Measurements from ENCODE around the gene ZBTB3.
"Not testable (repeated sequence)": the region's sequence is repeated elsewhere in the genome, so short reads cannot be mapped to it uniquely, and the experiment has no call there.

ZBTB3 gene

DNA sequence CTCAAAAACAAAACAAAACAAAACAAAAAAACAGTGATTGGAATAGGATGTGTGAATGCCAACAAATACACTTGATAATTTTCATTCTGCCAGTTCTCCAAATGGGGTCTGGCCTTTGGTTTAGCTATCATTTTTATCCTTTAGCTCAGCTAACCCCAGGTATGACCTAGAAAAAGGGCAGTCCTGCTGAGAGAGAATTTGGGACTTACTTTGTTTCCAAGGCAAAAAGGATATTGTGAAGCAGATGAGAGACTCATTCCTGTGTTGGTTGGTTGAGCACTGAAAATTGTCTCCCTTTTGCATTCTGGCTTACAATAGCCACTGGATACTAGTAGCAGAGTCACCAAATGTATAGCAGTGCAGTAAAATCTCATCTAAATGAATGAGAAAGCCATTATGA is 16.8 kb downstream of the ZBTB3 start:
- no peak overlapping the region for H3K4me3 ChIP-seq (replicated peaks in 1 of 2; ENCODE audit: low read depth in 2 of 2, low read length in 2 of 2)
- no peak for DNase-seq (ENCODE audit: low read depth in 2 of 2)
- TF ChIP-seq, protein P1, sequence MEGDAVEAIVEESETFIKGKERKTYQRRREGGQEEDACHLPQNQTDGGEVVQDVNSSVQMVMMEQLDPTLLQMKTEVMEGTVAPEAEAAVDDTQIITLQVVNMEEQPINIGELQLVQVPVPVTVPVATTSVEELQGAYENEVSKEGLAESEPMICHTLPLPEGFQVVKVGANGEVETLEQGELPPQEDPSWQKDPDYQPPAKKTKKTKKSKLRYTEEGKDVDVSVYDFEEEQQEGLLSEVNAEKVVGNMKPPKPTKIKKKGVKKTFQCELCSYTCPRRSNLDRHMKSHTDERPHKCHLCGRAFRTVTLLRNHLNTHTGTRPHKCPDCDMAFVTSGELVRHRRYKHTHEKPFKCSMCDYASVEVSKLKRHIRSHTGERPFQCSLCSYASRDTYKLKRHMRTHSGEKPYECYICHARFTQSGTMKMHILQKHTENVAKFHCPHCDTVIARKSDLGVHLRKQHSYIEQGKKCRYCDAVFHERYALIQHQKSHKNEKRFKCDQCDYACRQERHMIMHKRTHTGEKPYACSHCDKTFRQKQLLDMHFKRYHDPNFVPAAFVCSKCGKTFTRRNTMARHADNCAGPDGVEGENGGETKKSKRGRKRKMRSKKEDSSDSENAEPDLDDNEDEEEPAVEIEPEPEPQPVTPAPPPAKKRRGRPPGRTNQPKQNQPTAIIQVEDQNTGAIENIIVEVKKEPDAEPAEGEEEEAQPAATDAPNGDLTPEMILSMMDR (IDR thresholded peaks at IDR 0.05; ENCODE audit: low read depth, low read length), result no peak

DNA sequence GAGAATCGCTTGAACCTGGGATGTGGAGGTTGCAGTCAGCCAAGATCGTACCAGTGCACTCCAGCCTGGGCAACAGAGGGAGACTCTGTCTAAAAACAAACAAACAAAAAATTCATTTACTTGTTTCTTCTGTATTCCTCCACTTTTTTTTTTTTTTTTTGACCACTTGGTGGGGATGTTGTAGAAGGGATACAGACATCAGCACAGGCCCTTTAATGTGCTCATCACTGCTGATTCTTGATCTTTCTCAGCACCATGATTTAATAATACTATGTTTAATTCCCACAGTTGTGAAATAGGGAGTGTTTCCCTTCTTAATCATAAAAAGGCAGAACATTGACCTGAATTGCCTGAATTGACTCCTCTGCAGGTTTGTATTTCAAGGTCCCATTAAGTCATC is 21.1 kb downstream of the ZBTB3 start:
- TF ChIP-seq, protein P1 (IDR thresholded peaks at IDR 0.05; ENCODE audit: low read depth, low read length), result no peak
- peak; percentile 54 to 57 for DNase-seq (ENCODE audit: low read depth in 2 of 2)

DNA sequence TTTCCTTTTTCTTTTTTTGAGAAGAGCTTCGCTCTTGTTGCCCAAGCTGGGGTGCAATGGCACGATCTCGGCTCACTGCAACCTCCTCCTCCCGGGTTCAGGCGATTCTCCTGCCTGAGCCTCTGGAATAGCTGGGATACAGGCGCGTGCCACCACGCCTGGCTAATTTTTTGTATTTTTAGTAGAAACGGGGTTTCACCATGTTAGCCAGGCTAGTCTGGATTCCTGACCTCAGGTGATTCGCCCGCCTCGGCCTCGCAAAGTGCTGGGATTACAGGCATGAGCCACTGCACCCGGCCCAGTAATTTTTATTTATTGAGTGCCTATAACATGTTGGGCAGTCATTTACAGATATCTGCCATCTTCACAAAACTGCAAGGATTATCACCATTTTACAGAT is 23.9 kb downstream of the ZBTB3 start:
- DNase-seq (ENCODE audit: low read depth in 2 of 2), result not testable (repeated sequence)
- peak overlapping the region; percentile 89 to 93 for H3K4me3 ChIP-seq (replicated peaks in 1 of 2; ENCODE audit: low read depth in 2 of 2, low read length in 2 of 2)

More for the DNA sequence above, 21.1 kb downstream of the ZBTB3 start:
- H3K4me3 ChIP-seq (replicated peaks in 1 of 2; ENCODE audit: low read depth in 2 of 2, low read length in 2 of 2), result no peak overlapping the region

DNA sequence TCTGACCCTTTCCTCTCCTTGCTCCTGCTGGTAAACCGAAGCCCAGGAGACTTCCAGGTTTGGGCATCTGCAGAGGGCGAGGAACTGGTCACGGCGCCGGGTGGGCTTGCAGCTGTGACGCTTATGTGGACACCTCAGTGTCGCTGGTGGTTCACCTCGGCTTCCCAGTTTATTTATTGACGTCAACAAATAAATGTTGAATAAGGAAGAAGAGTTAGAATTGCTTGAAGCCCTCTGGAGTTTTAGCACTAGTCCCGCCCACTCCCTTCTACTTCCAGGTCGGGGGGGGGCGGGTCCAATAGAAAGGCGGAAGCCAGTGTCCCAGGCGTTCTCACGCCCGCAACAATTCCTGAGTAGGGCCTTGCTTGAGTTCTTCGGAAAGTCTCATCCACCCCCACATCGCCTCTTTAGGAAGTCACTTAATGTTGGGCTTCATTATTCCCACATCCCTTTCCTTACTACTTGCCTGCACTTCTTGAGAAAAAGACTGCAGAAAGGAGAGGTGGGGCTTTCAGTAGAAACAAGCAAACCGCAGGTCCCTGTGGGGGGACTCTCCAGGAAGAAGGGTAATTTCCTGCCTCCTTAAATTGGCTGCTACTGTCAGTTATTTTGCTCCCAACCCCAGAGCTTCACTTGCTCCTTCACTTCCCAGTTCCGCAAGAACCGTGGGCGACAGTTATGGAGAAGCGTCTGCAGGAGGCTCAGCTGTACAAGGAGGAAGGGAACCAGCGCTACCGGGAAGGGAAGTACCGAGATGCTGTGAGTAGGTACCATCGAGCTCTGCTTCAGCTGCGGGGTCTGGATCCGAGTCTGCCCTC is 25.6 kb downstream of the ZBTB3 start, which contains the start of gene TTC9C:
Gene TTC9C (plus strand): TSS at position 316 of the 818 bp plus-strand sequence. CDS start 363 bp downstream, at position 679.
- TF ChIP-seq, protein P1 (IDR thresholded peaks at IDR 0.05; ENCODE audit: low read depth, low read length), result no peak
- DNase-seq (ENCODE audit: low read depth in 2 of 2), result peak; percentile 88 to 90
- peak within 1 kb of the TSS; percentile 89 to 93 for H3K4me3 ChIP-seq (replicated peaks in 1 of 2; ENCODE audit: low read depth in 2 of 2, low read length in 2 of 2)

DNA sequence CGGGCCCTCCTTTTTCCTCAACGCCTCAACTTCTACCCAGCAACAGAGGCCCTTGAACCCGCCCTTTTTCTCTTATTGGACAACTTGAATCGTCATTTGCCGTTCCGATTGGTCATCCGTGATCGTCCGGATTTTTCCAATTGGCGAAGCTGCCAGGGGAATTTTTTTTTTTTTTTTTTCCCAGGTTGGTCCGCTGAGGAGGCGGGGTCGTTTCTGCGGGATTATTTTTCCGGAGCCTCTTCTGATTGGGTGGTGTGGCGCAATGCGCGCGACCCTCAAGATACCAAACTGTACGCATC is 26.1 kb downstream of the ZBTB3 start:
- TF ChIP-seq, protein P1 (IDR thresholded peaks at IDR 0.05; ENCODE audit: low read depth, low read length), result no peak
- peak overlapping the region; percentile 89 to 93 for H3K4me3 ChIP-seq (replicated peaks in 1 of 2; ENCODE audit: low read depth in 2 of 2, low read length in 2 of 2)
- peak; percentile 98 to 99 for DNase-seq (ENCODE audit: low read depth in 2 of 2)

DNA sequence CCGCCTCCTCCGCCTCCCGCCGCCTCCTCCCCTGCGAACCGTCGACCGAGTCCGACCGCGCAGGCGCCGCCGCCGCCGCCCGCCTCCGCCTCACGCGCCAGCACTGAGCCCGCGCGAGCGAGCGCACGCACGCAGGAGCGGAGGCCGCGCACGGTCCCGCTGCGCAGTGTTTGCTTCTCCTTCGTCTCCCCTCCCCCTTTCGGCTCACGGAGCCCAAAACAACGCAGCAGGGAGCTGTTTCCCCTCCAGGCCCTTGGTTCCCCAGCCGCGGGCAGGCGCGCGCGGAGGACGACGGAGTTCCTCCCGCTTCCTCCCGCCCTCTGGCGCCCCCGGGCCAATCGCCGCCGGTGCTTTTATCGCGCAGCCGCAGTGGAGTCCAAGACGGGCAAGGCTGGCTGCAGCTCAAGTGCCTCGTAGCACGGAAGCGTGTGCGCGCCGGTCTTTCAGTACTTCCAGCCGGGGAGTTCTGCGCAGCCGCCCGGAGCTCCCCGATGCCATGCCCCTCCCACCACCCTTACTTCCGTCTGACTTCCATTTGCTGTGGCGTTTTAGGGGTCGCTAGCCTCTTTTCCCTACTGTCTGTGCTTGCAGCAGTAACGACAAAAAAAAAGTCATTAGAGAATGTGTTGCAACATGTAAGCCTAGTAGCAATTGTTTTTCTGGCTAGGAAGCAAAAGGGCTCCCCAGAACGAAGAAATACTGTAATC is 26.6 kb downstream of the ZBTB3 start, which contains the start of gene HNRNPUL2:
Gene HNRNPUL2 (minus strand): TSS at position 293 of the 707 bp plus-strand sequence. CDS start 301 bp downstream, outside the sequence.
- TF ChIP-seq, protein P1 (IDR thresholded peaks at IDR 0.05; ENCODE audit: low read depth, low read length), result no peak
- DNase-seq (ENCODE audit: low read depth in 2 of 2), result peak; percentile 99 to 100
- H3K4me3 ChIP-seq (replicated peaks in 1 of 2; ENCODE audit: low read depth in 2 of 2, low read length in 2 of 2), result peak within 1 kb of the TSS; percentile 89 to 93

DNA sequence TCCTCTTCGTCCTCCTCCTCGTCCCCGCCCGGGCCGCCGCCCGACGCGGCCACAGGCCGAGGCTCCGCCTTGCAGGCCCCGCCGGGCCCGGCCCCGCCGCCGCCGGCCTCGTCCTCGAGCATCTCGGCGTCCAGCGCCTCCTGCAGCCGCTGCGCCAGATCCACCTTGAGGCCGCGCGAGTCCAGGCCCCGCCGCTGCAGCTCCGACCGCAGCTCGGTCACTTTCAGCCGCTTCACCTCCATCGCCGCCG is 27.1 kb downstream of the ZBTB3 start:
- TF ChIP-seq, protein P1 (IDR thresholded peaks at IDR 0.05; ENCODE audit: low read depth, low read length), result no peak
- no peak for DNase-seq (ENCODE audit: low read depth in 2 of 2)
- peak overlapping the region; percentile 89 to 93 for H3K4me3 ChIP-seq (replicated peaks in 1 of 2; ENCODE audit: low read depth in 2 of 2, low read length in 2 of 2)
